H4 (cell line): ENCODE measurements around the gene PSD. TPM values are rescaled to one million over a fixed set of nuclear protein-coding genes. Genes with fewer than 3 reads are reported as not detected.

Source experiments
- DNase-seq: peaks from one replicate; pipeline ENCODE4 v3.0.0-alpha.2; 2015; ENCODE audit warnings: low spot score
- total RNA-seq: library from RNA; depleted of rRNA; stranded (reverse); fragments of >200 nt; shearing (Covaris generic); gene quantifications from 2 replicates; pipeline ENCODE4 v1.2.3, GENCODE V29; 2014

The PSD gene
- total RNA-seq, 1 experiment from 2014 or later, result 0.06 TPM

DNA sequence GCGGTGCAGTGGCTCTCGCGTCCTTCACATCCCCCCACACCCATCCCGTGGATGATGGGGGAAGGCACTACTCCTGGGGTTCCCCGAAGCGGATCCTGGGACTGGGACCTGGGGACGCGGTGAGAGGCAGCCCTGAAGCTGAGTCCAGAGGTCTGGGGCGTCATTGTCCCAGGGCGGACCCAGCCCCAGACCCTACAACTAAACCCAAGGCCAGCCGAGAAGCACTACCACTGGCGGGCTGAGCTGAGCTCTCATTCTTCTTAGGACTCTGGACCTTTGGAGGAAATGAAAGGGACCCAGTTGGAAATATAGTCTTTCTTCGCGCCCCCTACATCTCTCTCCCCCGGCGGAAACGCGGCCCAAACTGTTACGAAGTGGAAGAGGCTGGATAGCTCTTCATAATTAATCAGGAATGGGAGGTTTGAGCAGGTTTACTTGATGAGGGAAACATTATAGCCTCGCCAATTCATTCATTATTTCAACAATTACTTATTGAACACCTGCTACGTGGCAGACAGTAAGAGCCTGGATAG, 1.7 kb upstream of the PSD start:
- no peak for DNase-seq

DNA sequence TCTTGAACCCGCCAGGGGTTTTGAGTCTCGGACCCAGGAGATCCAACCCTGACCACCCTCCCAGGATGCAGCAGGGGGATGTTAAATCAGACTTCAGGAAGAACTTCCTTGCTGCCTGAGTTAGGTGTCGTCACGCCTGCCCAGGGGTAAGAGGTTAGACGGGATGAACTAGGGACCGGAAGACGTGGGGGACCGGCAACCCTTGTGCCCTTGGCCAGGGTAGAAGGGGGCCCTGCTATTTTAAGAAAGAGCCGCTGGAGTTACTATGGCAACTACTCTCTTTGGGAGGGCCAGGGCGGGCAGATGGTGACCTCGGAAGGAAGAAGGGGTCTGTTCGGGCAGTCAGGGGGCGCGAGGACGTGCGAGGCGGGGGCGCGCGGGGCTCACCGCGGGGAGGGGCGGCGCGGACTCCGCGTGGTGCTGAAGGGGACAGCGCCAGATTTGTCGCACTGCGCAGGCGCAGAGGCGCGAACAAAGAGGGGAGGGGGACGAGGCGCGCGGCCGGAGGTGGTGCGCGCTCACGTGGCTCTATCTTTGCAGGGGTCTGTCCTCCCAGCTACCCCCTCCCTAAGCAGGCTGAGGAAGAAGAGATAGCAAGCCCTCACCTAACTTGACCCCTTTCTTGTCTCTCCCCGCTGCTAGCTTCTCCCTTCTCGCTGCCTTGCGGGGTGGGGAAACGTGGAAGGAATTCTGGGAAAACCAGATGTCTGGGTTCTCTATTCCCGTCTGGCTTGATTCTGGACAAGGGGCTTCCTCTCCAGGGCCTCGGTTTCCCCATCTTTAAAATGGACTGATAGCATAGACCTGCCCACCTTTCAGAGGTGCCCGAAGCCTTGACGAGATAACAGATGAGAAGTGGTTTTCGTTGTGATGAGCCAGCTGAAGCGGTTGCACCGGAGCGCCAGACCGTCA, 940 bp upstream of the PSD start:
- DNase-seq, result no peak

DNA sequence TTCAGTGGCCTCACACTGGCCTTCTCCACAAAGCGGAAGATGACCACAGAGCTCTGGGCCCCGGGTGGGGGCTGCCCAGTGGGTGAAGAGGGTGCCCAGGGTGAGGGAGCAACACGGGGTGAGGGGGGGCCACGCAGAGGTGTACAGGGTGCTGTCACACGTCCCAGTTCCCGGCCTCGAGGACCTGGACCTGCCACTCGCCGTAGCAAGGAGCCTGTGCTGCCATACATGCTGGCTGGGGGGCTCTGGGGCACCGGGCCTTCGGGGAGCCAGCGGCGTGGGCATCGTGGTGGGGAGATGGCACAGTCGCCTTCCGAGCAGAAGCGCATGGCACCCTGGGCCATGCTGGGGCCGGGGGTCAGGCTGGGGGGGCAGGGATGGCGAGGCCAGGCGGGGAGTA, 1.9 kb downstream of the PSD start:
- no peak for DNase-seq

DNA sequence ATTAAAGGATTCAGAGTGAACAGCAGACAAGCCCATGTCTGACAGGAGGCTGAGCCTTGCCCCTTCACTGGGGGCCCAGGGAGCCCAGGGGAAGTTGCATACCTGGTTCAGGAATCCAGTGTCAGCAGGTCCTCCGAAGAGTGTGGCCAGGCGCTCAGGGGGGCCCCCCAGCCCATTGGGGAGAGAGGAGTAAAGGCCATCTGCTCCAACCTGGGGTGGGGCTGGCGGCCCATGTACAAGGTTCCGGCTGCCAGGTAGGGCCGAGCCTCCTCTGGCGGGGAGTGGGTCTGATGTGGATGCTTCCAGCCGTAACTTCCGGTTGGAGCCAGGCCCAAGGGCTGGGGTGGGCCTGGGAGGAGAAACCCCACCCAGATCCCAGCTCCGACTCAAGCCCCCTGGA, 2.3 kb downstream of the PSD start:
- no peak for DNase-seq

DNA sequence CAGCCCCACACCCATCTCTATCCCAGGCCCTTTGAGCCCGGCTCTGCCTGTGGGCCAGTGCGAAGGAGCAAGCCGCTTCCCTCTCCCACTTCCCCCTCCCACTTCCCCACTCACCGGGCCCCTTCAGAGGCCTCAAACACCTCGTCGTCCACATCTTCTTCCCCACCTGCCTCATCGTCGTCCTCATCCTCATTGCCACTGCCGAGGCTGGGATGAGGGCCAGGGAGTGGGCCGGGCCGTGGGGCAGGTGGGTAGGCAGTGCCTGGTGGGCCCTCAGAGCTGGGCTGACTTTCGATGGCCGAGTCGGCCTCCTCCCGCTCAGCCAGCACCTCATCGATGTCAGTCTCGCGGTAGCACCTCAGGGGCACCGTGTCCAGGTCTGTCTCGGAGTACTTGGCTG, 3.8 kb downstream of the PSD start:
- DNase-seq, result no peak

DNA sequence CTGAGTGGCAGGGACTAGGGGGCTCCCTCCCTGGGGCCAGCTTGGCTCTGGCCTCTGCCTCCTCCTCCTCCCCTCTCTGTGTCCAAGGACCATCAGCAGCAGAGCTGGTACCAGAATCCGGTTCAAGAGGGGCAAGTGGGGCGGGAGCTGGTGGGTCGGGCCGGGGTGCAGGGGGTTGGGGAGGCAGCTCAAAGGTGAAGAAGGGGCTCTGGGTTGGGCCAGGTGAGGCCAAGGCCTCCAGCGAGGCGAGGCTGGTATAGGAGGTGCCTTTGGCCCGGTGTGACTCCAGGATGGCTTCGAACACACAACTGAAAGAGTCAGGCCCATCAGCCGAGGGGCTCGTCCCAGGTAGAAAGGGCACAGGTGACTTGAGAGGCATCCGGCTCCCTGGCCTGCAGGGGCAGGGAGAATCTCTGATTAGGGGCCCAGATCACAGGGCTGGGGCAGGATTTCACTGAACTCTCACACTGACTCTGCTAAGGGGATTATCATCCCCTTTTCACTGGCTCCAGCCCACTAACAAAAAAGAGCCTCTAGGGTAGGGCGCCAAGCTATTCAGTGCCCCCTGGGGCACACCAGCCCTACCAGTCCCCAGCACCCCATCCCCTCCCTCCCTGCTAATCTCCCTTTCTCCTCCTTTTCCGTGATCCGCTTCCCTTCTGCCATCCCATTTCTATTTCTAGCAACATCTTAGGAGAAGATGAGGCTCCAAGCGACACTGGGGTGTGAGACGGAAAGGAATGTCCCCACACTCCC, 4.6 kb downstream of the PSD start:
- DNase-seq, result no peak

DNA sequence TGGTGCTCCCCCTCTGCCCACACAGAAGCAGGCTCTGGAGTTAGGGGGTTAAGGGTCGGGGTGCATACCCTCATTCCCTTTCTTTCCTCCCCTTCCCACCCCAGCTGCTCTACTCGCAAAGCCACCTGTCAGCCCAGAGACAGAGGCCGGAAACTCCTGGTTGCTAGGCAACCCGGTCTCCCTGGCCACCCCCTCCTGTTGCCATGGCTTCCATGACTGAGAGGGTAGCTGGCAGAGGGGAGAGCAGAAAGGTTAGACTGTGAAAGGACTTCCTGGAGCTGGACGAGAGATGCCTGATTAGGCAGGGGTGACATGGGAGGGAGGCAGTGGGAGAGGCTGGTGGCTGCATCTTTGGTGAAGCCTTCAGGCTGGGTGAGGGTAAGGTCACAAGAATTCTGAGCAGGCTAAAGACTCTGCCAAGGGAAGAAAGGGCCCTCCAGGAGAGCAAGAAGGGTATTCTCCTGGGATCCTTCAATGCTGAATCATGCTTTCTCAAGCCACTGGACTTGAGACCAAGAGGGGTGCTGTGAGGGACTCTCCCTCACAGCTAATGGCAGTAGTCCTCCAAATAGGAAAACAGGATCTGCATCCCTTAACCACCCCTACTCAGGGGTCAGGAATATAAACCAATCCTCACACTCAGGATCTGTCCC, 5.4 kb downstream of the PSD start:
- no peak for DNase-seq

DNA sequence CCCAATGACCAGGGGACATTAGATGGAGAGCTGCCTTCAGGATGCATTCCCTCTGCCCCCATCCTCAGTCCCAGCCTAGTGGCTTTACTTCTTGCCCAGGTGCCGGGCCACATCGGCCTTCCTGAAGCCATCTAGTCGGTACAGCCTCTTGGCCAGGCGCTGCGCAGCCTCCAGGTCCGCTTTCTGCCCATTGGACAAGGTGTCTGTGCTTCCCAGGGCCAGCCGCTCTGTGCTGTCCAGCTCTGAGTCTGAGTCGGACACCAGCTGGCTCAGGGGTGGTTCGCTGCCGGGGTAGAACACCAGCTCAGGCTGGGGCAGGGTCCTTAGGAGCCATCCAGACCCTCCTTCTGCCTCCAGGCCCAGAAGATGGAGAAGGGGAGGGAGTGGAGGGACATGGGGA, 6.3 kb downstream of the PSD start:
- no peak for DNase-seq

DNA sequence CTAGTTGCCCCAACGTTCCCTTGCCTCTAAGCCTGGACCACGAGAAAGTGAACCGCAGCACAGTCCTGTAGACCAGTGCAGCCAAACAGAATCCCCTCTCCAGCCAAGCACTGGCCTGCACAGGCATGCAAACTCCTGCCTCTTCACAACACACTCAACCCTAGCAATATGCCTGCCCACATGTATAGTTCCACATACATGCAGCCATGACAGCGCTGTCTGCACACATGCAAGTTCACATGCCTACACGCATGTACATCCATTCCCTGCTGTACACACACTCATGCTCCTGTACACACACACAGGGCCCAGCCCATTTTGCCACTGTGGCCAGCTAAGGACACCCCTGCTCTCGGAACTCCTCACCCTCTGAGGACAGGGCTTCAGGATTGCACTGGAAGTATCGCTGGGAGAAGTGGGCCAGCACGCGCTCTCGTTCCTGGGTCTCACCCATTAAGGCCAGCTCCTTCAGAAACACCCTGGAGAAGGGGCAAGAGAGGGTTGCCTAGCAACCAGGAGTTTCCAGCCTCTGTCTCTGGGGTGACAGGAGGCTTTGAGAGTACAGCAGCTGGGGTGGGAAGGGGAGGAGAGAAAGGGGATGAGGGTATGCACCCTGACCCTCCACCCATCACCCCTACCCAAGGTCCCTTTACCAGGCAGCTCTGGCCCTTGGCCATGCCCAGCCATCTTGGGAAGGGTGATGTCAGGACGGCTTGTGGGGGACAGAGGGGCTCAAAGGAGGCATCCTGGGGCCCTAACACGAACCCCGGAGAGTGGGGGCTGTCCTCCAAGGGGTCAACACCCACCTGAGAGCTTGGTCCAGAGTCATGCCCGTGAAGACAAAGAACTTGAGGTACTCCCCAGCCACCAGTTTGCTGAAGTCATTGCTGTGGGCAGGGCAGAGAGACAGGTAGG, 7.0 kb downstream of the PSD start:
- no peak for DNase-seq

DNA sequence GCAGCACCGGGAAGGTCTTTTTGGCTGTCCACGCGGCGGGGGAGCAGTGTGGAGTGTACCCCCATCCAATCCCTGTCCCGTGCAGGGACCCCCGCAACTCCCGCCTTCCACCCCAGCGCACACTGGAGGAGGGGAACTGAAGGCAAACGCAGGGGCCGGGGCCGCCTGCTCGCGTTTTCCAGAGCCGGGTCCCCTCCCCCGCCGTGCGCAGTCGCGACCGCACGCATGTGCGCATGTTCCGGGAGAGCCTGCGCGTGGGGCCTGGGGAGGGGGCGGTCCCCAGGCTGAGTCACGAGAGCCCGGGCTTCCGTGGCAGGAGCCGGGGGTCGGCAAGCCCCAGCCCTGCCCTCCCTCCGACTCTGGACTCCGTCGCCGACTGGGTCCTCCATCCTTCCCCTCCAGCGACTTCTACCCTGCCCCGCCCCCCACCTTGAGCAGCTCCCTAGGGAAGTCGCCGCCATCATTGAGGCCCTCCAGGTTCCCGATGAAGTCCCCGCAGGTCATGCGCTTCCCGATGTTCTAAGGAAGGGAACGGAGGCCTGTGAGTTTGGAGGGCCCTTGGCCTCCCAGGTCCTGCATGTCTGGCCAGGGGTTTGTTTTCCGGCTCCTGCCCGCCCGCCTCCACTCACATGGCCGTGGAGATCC, 8.0 kb downstream of the PSD start:
- DNase-seq, result no peak

DNA sequence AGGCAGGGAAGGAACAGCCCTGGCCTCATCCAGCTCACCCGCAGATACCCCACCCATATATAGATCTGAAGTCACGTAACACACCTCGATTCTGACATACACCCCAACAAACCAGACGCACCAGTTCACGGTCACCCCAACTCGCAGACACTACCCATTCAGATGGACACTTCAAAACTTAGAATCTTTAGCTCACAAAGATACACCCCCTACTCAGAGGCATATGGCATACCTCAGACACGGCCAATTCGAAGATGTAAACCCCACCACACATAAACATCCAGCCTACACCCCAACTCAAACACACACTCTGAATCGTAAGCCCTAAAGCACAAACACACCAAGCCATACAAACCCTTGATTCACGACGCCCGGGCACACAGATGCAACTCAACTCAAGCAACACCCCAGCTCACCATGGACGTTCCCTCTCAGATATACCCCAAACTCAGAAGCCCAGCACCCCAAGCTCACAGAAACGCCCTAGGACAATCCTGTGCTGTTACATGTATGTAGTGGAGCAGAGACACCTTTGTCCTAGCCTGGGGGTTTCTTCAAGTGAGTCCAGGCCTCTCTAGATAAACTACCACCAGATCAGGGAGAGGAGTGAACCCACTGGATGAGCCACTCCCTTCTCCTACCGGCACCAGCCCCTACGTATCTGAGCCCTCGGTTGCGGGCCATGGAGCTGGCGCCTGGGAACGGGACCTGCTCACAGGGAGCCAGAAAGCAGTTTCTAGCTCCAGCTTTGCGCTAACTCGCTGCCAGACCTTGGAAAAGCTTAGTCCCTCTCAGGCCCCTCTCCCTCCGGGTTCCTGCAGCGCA, 8.8 kb downstream of the PSD start:
- no peak for DNase-seq

DNA sequence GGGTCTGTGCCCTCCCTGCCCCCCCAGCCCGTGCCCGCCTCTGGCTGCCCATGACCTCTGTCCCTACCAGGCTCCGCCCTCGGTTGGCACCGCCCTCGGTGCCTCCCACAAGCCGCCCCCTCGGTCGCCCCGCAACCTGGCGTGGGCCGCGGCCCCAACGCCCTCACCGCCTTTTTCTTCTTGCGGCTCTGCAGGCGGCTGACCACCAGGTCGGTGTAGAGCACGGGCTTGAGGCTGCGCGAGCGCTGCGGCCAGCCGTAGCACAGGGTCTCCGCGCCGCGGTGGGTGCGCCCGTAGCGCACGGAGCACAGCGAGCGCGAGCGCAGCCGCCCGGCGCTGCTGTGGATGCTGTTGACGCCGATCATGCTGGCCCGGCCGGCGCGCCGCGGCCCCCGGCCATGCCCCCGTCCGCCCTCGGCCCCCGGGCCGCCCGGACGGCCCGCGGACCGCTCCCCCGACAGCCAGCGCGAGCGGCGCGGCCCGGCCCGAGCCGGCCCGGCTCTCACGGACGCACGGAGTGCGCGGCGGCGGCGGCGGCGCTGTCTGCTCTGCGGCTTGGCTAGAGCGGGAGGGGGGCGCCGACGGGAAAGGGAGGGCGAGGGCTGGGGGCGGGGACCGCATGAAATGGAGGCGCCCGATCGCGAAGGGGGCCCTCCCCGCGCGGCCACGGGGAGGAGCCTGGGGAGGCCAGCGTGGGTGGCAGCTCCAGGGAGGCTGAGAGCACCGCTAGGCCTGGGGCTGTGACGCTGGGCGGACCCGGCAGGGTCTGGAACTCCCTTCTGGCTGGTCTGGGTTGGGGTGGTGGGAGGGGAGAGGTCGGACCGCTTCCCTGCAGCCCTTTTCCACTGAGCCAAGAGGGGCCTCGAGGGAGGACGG, 9.6 kb downstream of the PSD start:
- DNase-seq, result no peak

DNA sequence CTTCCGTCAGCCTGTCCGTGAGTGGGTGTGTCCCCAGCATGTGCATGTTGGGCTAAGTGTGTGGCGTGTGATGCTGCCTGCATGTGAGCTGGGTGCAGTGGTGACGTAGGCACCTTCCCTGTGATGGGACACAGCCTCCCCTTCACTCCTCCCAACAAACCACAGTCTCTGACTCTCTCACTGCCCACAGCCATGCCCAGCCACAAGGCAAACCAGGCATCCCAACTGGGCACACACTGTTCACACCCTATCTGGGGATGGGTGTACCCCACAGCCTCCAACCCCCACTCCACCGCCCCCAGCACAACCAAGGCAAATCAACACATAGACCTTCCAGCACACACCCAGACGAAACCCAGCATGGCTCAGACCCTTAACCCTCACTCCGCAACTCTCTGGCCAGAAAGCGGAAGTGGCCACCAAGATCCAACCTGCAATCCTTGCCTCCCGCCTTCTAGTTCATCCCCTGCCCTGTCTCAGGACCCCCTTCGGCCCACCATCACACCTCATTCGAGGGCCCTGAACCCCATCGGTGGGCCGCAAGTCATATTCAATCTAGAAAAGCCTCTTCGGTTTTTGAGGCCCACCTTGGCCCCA, 10.4 kb downstream of the PSD start:
- DNase-seq, result no peak

DNA sequence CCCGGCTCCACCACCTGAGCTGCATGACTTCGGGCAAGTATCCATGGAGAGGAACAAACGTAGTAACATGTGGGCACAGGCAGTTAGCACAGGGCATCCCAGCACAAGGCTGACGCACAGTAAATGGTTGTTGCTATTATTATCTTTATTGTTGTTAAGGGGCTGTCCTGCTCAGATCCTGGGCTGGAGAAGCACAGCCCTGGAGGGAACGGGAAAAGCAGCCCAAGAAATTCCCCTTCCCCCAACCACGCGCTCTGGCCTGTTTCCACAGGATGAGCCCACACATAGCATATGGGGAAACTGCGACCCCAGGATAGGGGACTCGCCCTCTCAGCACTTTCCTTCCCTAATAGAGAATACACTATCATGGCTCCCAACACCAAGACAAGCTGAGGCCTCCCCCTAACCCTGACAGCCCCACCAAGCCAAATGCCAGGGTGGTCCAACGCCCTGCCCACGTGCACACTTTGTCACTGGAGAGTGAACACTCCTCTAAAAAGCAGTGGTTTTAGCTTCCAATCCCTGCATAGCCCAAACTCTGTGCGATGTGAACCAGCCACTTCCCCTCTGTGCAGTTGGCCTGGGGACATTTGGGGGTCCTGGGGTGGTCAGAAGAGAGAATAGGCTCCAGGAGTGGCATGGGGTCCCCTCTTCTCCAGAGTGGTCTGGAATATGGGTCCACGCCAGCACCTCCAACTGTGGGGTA, 11.0 kb downstream of the PSD start:
- no peak for DNase-seq

DNA sequence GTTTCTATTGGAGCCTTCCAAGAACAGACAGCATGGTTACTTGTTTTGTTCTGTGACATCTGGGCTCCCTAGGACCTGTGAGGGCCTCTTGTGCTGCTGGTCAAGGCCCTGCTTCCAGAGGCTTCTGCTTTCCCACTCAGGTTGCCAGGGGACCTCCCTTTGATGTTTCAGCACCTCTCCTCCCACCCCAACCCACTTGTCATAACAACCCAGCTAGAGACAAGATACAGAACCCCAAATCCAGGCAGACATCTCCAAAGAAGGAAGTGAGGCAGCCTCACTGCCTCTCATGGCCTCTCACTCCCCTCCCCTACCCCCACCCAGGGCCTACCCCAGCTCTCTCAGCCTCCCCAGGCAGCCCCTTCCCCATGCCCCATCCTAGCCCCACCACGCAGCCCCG, 11.8 kb downstream of the PSD start:
- no peak for DNase-seq

DNA sequence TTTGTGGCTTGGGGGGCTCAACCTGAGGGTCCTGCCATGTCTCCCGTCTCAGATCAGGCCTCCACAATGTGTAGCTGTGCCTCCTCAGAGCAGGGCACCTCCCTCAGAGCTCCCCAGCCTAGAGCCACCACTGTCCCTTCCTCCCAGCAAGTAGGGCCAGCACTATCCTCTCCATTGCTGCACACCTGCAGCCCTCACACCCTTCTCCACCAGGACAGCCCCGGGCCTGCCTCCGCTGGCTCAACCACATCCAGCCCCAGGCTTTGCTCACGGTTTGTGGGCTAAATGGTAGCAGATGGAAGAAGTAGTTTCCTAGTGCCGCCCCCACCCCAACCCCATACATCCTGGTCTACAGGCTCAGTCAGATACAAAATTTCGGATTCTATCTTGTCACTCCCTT, 13.0 kb downstream of the PSD start:
- DNase-seq, result no peak

DNA sequence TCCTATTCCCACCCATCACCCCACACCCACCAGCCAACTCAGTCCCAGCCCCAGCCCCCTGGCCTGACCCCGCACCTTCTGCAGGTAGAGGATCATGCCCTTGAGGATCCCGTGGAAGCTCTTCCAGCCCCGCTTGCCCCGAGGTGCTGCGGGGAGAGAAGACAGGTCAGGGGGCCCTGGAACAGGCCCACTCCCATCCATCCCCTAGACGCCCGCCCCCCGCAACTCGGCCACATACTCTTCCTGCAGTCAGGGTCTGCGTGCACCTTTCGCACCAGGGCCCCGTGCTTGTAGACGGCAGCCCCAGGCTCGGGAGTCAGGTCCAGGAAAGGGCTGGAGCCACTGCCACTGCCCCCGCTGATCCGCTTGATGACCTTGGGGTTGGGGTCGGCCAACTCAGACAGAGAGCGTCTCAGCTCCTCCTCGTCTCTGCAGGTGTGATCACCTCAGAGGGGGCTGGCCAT, 13.4 kb downstream of the PSD start:
- DNase-seq, result no peak
